ENCODE results near the gene PRR36. TPM values are rescaled to one million over a fixed set of nuclear protein-coding genes. Genes with fewer than 3 reads are reported as not detected.

The PRR36 gene
- total RNA-seq, 1 donor from 2014 or later: 2.6 TPM

DNA sequence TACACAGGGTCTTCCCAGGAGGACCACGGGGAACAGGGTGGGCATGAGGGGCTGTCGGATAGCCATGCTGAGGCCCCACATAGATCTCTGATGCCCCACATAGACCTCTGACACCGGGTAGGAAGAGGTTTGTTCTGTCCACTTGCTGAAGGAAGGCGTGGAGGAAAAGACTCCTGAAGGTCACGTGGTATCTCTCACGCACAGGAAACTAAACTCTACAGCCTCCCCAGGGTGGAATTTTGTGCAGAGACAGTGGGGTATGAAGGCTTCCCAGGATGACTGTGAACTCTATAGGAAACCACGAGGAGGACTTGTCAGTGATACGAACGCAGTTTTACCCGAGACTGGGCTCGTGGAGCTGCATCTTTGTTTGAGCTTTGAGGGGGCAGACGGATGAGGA lies 41.4 kb downstream of the PRR36 start:
- DNase-seq (no peak), ATAC-seq (no peak)
- Histone ChIP-seq H3K4me3 (no peak overlapping the region), H3K27ac (peak overlapping the region; percentile 48), H3K4me1 (peaks cover 9% of the 10 kb centered on the region), H3K9me3 (no peaks in the 10 kb centered on the region), H3K27me3 (no peaks in the 10 kb centered on the region), H3K36me3 (no peaks in the 10 kb centered on the region)
- intact Hi-C loops (cut with DNase I): no loop called here
- TF ChIP-seq, protein P1, sequence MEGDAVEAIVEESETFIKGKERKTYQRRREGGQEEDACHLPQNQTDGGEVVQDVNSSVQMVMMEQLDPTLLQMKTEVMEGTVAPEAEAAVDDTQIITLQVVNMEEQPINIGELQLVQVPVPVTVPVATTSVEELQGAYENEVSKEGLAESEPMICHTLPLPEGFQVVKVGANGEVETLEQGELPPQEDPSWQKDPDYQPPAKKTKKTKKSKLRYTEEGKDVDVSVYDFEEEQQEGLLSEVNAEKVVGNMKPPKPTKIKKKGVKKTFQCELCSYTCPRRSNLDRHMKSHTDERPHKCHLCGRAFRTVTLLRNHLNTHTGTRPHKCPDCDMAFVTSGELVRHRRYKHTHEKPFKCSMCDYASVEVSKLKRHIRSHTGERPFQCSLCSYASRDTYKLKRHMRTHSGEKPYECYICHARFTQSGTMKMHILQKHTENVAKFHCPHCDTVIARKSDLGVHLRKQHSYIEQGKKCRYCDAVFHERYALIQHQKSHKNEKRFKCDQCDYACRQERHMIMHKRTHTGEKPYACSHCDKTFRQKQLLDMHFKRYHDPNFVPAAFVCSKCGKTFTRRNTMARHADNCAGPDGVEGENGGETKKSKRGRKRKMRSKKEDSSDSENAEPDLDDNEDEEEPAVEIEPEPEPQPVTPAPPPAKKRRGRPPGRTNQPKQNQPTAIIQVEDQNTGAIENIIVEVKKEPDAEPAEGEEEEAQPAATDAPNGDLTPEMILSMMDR (IDR thresholded peaks at IDR 0.05): no peak

DNA sequence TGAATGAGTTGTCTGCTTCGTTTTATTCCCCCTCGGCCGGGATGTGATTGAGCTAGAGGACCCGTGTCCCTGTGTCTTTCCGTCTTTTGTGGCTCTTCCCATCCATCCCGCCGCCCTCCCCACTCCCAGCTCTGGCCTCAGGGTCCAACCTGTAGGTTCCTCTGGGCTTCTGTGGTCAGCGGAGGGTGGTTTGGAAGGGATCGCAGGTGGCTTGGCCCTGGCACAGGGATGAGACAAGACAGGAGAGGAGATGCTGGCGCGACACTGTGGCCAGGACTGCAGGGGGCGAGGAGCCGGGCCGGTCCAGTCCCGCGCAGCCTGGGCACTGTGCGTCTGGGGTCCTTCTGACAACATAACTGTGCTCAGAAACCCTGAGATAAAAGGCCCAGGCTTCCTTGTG lies 42.2 kb downstream of the PRR36 start:
- no peak for ATAC-seq
- Histone ChIP-seq H3K27ac (peak overlapping the region; percentile 42), H3K27me3 (no peaks in the 10 kb centered on the region), H3K4me1 (peaks cover 9% of the 10 kb centered on the region), H3K9me3 (no peaks in the 10 kb centered on the region), H3K4me3 (no peak overlapping the region), H3K36me3 (no peaks in the 10 kb centered on the region)
- DNase-seq: no peak
- TF ChIP-seq, protein P1 (IDR thresholded peaks at IDR 0.05): no peak
- intact Hi-C loops (cut with DNase I): no loop called here

DNA sequence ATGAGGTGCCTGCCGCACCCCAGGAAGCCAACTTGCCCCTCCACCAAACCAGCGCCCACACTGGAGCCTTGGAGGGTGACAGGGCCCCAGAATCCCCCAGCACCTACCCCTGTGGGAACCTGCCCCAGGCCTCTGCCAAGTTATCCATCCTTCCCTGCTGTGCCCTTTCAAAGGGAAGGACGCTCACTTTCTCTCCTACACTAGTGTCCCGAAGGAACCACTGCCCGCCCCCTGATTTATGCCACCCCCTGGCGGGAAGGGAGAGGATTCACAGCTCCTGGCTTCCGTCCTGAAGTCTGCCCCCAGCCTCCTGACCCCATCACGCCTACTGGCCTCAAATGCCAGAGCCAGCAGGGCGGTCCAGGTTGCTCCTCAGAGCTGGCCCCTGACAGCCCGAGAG lies 42.7 kb downstream of the PRR36 start:
- ATAC-seq (no peak), DNase-seq (no peak)
- H3K27ac ChIP-seq: no peak overlapping the region
- no peaks in the 10 kb centered on the region for H3K27me3 ChIP-seq
- TF ChIP-seq, protein P1 (IDR thresholded peaks at IDR 0.05): peak; percentile 8
- H3K4me1 ChIP-seq: peaks cover 9% of the 10 kb centered on the region
- no peaks in the 10 kb centered on the region for H3K36me3 ChIP-seq
- intact Hi-C loops (cut with DNase I): no loop called here
- no peaks in the 10 kb centered on the region for H3K9me3 ChIP-seq
- no peak overlapping the region for H3K4me3 ChIP-seq

GRCh38 chr19:7830823-7831222 lies 43.4 kb downstream of the PRR36 start:
- peaks cover 9% of the 10 kb centered on the region for H3K4me1 ChIP-seq
- H3K36me3 ChIP-seq: no peaks in the 10 kb centered on the region
- intact Hi-C loops (cut with DNase I): no loop called here
- ATAC-seq (no peak), DNase-seq (no peak)
- H3K27ac ChIP-seq: no peak overlapping the region
- peak overlapping the region; percentile 56 for H3K4me3 ChIP-seq
- H3K9me3 ChIP-seq: no peaks in the 10 kb centered on the region
- TF ChIP-seq, protein P1 (IDR thresholded peaks at IDR 0.05): no peak
- no peaks in the 10 kb centered on the region for H3K27me3 ChIP-seq

DNA sequence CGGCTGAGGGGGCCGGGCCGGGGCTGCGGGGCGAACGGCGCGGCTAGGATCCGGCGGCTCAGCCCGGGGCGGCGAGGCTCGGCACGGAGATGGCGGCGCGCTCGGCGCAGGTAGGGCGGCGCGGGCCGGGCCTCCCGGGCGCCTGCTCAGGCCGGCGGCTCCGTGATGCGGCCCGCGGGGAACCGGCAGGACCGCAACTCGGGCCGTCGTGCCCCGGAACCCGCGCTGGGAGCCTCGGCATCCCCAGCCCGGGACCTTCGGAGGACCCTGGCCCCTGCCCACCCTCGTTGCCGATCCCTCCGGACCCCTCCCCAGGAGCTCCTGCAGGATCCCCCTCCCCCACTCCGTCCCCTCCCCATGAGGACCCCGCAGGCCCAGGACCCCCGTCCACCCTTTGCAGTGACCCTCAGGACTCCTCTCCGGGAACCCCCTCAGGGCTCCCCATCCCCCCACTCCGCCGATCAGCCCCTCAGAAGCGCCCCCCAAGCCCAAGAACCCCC lies 43.9 kb downstream of the PRR36 start:
- intact Hi-C loops (cut with DNase I): no loop called here
- peak; percentile 70 for DNase-seq
- Histone ChIP-seq H3K4me1 (peaks cover 9% of the 10 kb centered on the region), H3K4me3 (peak overlapping the region; percentile 56), H3K36me3 (no peaks in the 10 kb centered on the region), H3K9me3 (no peaks in the 10 kb centered on the region), H3K27ac (no peak overlapping the region), H3K27me3 (no peaks in the 10 kb centered on the region)
- no peak for ATAC-seq
- TF ChIP-seq, protein P1 (IDR thresholded peaks at IDR 0.05): no peak
